Activated CD8-positive, alpha-beta memory T cell treated with anti-CD3 and anti-CD28 coated beads, Interleukin-2, amount 10 ng/mL, durations not matched to agents 7 days and 5 days (primary cell): ENCODE measurements around the gene MAPK8. TPM values are rescaled to one million over a fixed set of nuclear protein-coding genes. Genes with fewer than 3 reads are reported as not detected.
A peak's percentile ranks its signal among the peaks of the same experiment; 100 is the strongest.

ENCODE experiments used
- ATAC-seq: fragments of 150-1000 bp; cut with Tn5 transposase; one replicate; pipeline ENCODE4 v1.10.0; 2021; ENCODE audit warnings: moderate library complexity
- CTCF ChIA-PET: fragments of 350-600 bp; sonication (Branson Sonifier 250); formaldehyde crosslinking; loops from one replicate; lab custom pipeline; 2021; ENCODE audit warnings: antibody characterized with exemption; lab: Charles Lee
- DNase-seq: peaks from one replicate; pipeline ENCODE4 v3.0.0-alpha.2; 2020
- H3K27ac Mint-ChIP-seq: one replicate; pipeline ENCODE4 v1.8.0; 2021; ENCODE audit warnings: mild to moderate bottlenecking, mixed read lengths
- H3K27me3 Mint-ChIP-seq: one replicate; pipeline ENCODE4 v1.8.0; 2021; ENCODE audit warnings: mixed read lengths
- H3K36me3 Mint-ChIP-seq: one replicate; pipeline ENCODE4 v1.8.0; 2021; ENCODE audit warnings: mild to moderate bottlenecking, mixed read lengths
- H3K4me1 Mint-ChIP-seq: one replicate; pipeline ENCODE4 v1.8.0; 2021; ENCODE audit warnings: mixed read lengths
- H3K4me3 Mint-ChIP-seq: one replicate; pipeline ENCODE4 v1.8.0; 2021; ENCODE audit warnings: mild to moderate bottlenecking, moderate library complexity, mixed read lengths
- H3K9me3 Mint-ChIP-seq: one replicate; pipeline ENCODE4 v1.8.0; 2022; ENCODE audit warnings: low read depth, mixed read lengths
- total RNA-seq, 2 experiments: library from RNA; stranded (reverse); gene quantifications; one replicate each; pipeline ENCODE4 v1.2.3, GENCODE V29; 2021

MAPK8 gene
- total RNA-seq, 2 experiments from 2014 or later = 45.6 to 111 TPM

- no peak overlapping the region for H3K27ac Mint-ChIP-seq
- DNase-seq (no peak), ATAC-seq (no peak)
- H3K36me3 Mint-ChIP-seq = no peaks in the 10 kb centered on the region
- no peak overlapping the region for H3K4me3 Mint-ChIP-seq
- no peaks in the 10 kb centered on the region for H3K9me3 Mint-ChIP-seq
- CTCF ChIA-PET = interaction anchor here (1.1 to 1.9 kb wide), 2 partner anchors 9 to 10 kb away, joined by 5 to 7 read pairs; no protein-coding TSS in a partner anchor
- H3K27me3 Mint-ChIP-seq = no peaks in the 10 kb centered on the region
- peaks cover 6% of the 10 kb centered on the region for H3K4me1 Mint-ChIP-seq
These were observed 5.9 kb upstream of the MAPK8 start for GRCh38 chr10:48300556-48300955.

GRCh38 chr10:48302515-48303476 is 3.7 kb upstream of the MAPK8 start:
- DNase-seq (no peak), ATAC-seq (no peak)
- no peaks in the 10 kb centered on the region for H3K27me3 Mint-ChIP-seq
- CTCF ChIA-PET = no interaction called here
- peaks cover 3% of the 10 kb centered on the region for H3K36me3 Mint-ChIP-seq
- peaks cover 17% of the 10 kb centered on the region for H3K4me1 Mint-ChIP-seq
- H3K4me3 Mint-ChIP-seq = no peak overlapping the region
- no peaks in the 10 kb centered on the region for H3K9me3 Mint-ChIP-seq
- no peak overlapping the region for H3K27ac Mint-ChIP-seq

- DNase-seq = no peak
- Mint-ChIP-seq H3K4me3 (peak overlapping the region; percentile 81), H3K27me3 (no peaks in the 10 kb centered on the region), H3K36me3 (peaks cover 5% of the 10 kb centered on the region), H3K9me3 (no peaks in the 10 kb centered on the region), H3K27ac (peak overlapping the region; percentile 59), H3K4me1 (peaks cover 36% of the 10 kb centered on the region)
- ATAC-seq = no peak
- CTCF ChIA-PET = interaction anchor here (1.1 kb wide), 2 partner anchors 15 to 17 kb away, joined by 3 to 4 read pairs; no protein-coding TSS in a partner anchor
These were observed 592 bp upstream of the MAPK8 start for GRCh38 chr10:48305905-48306264.

GRCh38 chr10:48306870-48307710 is 613 bp downstream of the MAPK8 start:
- Mint-ChIP-seq H3K9me3 (no peaks in the 10 kb centered on the region), H3K27ac (peak overlapping the region; percentile 77), H3K4me3 (peak overlapping the region; percentile 81), H3K36me3 (peaks cover 7% of the 10 kb centered on the region), H3K4me1 (peaks cover 47% of the 10 kb centered on the region), H3K27me3 (no peaks in the 10 kb centered on the region)
- CTCF ChIA-PET = interaction anchor here (1.4 to 1.8 kb wide), 2 partner anchors 9 to 349 kb away, joined by 4 read pairs; no protein-coding TSS in a partner anchor
- peak; percentile 67 for DNase-seq
- ATAC-seq = peak; percentile 57

GRCh38 chr10:48307711-48308018 is 1.2 kb downstream of the MAPK8 start:
- no peaks in the 10 kb centered on the region for H3K27me3 Mint-ChIP-seq
- H3K4me1 Mint-ChIP-seq = peaks cover 51% of the 10 kb centered on the region

GRCh38 chr10:48309711-48310226 is 3.3 kb downstream of the MAPK8 start:
- no peak for DNase-seq
- H3K4me1 Mint-ChIP-seq = peaks cover 61% of the 10 kb centered on the region
- CTCF ChIA-PET = interaction anchor here (0.8 to 2.1 kb wide), 11 partner anchors 8 to 349 kb away, joined by 3 to 7 read pairs (median 3); no protein-coding TSS in a partner anchor
- ATAC-seq = peak; percentile 7
- H3K27me3 Mint-ChIP-seq = no peaks in the 10 kb centered on the region
- H3K36me3 Mint-ChIP-seq = peaks cover 13% of the 10 kb centered on the region
- peak overlapping the region; percentile 2 for H3K27ac Mint-ChIP-seq
- H3K9me3 Mint-ChIP-seq = no peaks in the 10 kb centered on the region
- peak overlapping the region; percentile 22 for H3K4me3 Mint-ChIP-seq

More at GRCh38 chr10:48307711-48308018, 1.2 kb downstream of the MAPK8 start:
- ATAC-seq (no peak), DNase-seq (no peak)
- peak overlapping the region; percentile 81 for H3K4me3 Mint-ChIP-seq
- peaks cover 9% of the 10 kb centered on the region for H3K36me3 Mint-ChIP-seq
- H3K27ac Mint-ChIP-seq = peak overlapping the region; percentile 77
- CTCF ChIA-PET = interaction anchor here (0.9 to 1.8 kb wide), 3 partner anchors 9 to 348 kb away, joined by 3 to 4 read pairs (median 4); no protein-coding TSS in a partner anchor
- no peaks in the 10 kb centered on the region for H3K9me3 Mint-ChIP-seq

GRCh38 chr10:48314107-48314506 is 7.6 kb downstream of the MAPK8 start:
- Mint-ChIP-seq H3K27me3 (no peaks in the 10 kb centered on the region), H3K4me1 (peaks cover 47% of the 10 kb centered on the region), H3K27ac (no peak overlapping the region), H3K36me3 (peaks cover 11% of the 10 kb centered on the region), H3K9me3 (no peaks in the 10 kb centered on the region), H3K4me3 (no peak overlapping the region)
- CTCF ChIA-PET = interaction anchor here (0.6 kb wide), 1 partner anchor 186 kb away, joined by 3 read pairs; no protein-coding TSS in a partner anchor
- DNase-seq = no peak
- ATAC-seq = no peak

- H3K36me3 Mint-ChIP-seq = peaks cover 21% of the 10 kb centered on the region
- CTCF ChIA-PET = interaction anchor here (1.4 kb wide), 1 partner anchor 9 kb away, joined by 4 read pairs; no protein-coding TSS in a partner anchor
- no peak for DNase-seq
- no peaks in the 10 kb centered on the region for H3K27me3 Mint-ChIP-seq
- H3K4me1 Mint-ChIP-seq = peaks cover 27% of the 10 kb centered on the region
- no peak overlapping the region for H3K4me3 Mint-ChIP-seq
- no peaks in the 10 kb centered on the region for H3K9me3 Mint-ChIP-seq
- no peak for ATAC-seq
- H3K27ac Mint-ChIP-seq = no peak overlapping the region
These were observed 9.8 kb downstream of the MAPK8 start for GRCh38 chr10:48316236-48316635.

- ATAC-seq (no peak), DNase-seq (no peak)
- Mint-ChIP-seq H3K9me3 (no peaks in the 10 kb centered on the region), H3K27me3 (no peaks in the 10 kb centered on the region), H3K4me3 (no peak overlapping the region), H3K4me1 (peaks cover 16% of the 10 kb centered on the region), H3K36me3 (peaks cover 22% of the 10 kb centered on the region), H3K27ac (no peak overlapping the region)
- CTCF ChIA-PET = no interaction called here
These were observed 11.0 kb downstream of the MAPK8 start for GRCh38 chr10:48317321-48317990.

- ATAC-seq (no peak), DNase-seq (no peak)
- Mint-ChIP-seq H3K4me1 (peaks cover 15% of the 10 kb centered on the region), H3K9me3 (no peaks in the 10 kb centered on the region), H3K36me3 (peaks cover 40% of the 10 kb centered on the region), H3K27me3 (no peaks in the 10 kb centered on the region), H3K27ac (no peak overlapping the region), H3K4me3 (no peak overlapping the region)
- CTCF ChIA-PET = interaction anchor here (1.8 kb wide), 1 partner anchor 12 kb away, joined by 5 read pairs; no protein-coding TSS in a partner anchor
These were observed 15.5 kb downstream of the MAPK8 start for GRCh38 chr10:48322017-48322416.

GRCh38 chr10:48324580-48324979 is 18.1 kb downstream of the MAPK8 start:
- Mint-ChIP-seq H3K4me3 (no peak overlapping the region), H3K4me1 (peaks cover 17% of the 10 kb centered on the region), H3K36me3 (peaks cover 54% of the 10 kb centered on the region), H3K27ac (no peak overlapping the region), H3K27me3 (no peaks in the 10 kb centered on the region), H3K9me3 (no peaks in the 10 kb centered on the region)
- CTCF ChIA-PET = no interaction called here
- DNase-seq (no peak), ATAC-seq (peak; percentile 30)

- peaks cover 28% of the 10 kb centered on the region for H3K4me1 Mint-ChIP-seq
- peaks cover 4% of the 10 kb centered on the region for H3K9me3 Mint-ChIP-seq
- H3K27ac Mint-ChIP-seq = no peak overlapping the region
- DNase-seq = no peak
- no peak for ATAC-seq
- no peak overlapping the region for H3K4me3 Mint-ChIP-seq
- no peaks in the 10 kb centered on the region for H3K27me3 Mint-ChIP-seq
- peaks cover 71% of the 10 kb centered on the region for H3K36me3 Mint-ChIP-seq
- CTCF ChIA-PET = no interaction called here
These were observed 23.8 kb downstream of the MAPK8 start for GRCh38 chr10:48330269-48330668.
